HEK293 (cell line): ENCODE results near the gene PPM1F.

Source experiments
- CTCF ChIA-PET: fragments of 350-600 bp; formaldehyde crosslinking; extraction: SDS; loops from one replicate; lab custom pipeline; 2021; ENCODE audit warnings: antibody characterized with exemption; lab: Yijun Ruan, JAX
- POLR2A ChIA-PET: fragments of 300-600 bp; formaldehyde crosslinking; extraction: SDS; loops from one replicate; lab custom pipeline; 2020; ENCODE audit warnings: antibody characterized with exemption, inconsistent platforms; lab: Yijun Ruan, JAX
- H3K27ac ChIP-seq: fragments of 200-500 bp; sonication (Bioruptor generic); 2 replicates; pipeline ENCODE4 v1.5.1; 2014; ENCODE audit warnings: low read depth, low read length, control low read depth, inconsistent platforms; ENCODE audit errors: extremely low read depth
- H3K36me3 ChIP-seq, 2 experiments: fragments of 200-500 bp in 1 of 2; sonication (Bioruptor generic) in 1 of 2; 1 replicate in 1 of 2; 2 replicates in 1 of 2; pipeline ENCODE4 v1.5.1; 2014 to 2017; ENCODE audit warnings: inconsistent platforms in 2 of 2, low read length in 2 of 2; ENCODE audit not compliant: control insufficient read depth in 2 of 2, insufficient read depth in 1 of 2
- H3K4me1 ChIP-seq: fragments of 200-500 bp; sonication (Bioruptor generic); 2 replicates; pipeline ENCODE4 v1.5.1; 2014; ENCODE audit warnings: mild to moderate bottlenecking, low read length, inconsistent platforms; ENCODE audit not compliant: control insufficient read depth, insufficient read depth
- H3K4me3 ChIP-seq: 2 replicates; pipeline ENCODE4 v1.5.1; 2011; ENCODE audit warnings: low read depth, mild to moderate bottlenecking, control low read depth, low read length, moderate library complexity
- H3K9me3 ChIP-seq: fragments of 200-500 bp; sonication (Bioruptor generic); 2 replicates; pipeline ENCODE4 v1.5.1; 2014; ENCODE audit warnings: low read depth, low read length, inconsistent platforms; ENCODE audit not compliant: control insufficient read depth, insufficient read depth
- GLI4 ChIP-seq: fragments of 450-650 bp; formaldehyde crosslinking; IDR thresholded peaks from 2 replicates; pipeline ENCODE4 v1.5.1; 2016; ENCODE audit warnings: missing biosample characterization, missing genetic modification characterization
- HIC1 ChIP-seq: fragments of 450-650 bp; formaldehyde crosslinking; IDR thresholded peaks from 2 replicates; pipeline ENCODE4 v1.5.1; 2016; ENCODE audit warnings: missing biosample characterization, missing genetic modification characterization
- PATZ1 ChIP-seq: fragments of 450-650 bp; formaldehyde crosslinking; IDR thresholded peaks from 2 replicates; pipeline ENCODE4 v1.5.1; 2016; ENCODE audit warnings: missing biosample characterization, missing genetic modification characterization
- SALL2 ChIP-seq: fragments of 450-650 bp; formaldehyde crosslinking; IDR thresholded peaks from 2 replicates; pipeline ENCODE4 v1.5.0; 2017; ENCODE audit warnings: missing biosample characterization, mild to moderate bottlenecking, missing genetic modification characterization, borderline replicate concordance
- YY1 ChIP-seq: fragments of 450-650 bp; formaldehyde crosslinking; IDR thresholded peaks from 2 replicates; pipeline ENCODE4 v1.5.1; 2018; ENCODE audit warnings: missing biosample characterization, missing genetic modification characterization
- ZNF114 ChIP-seq: fragments of 450-650 bp; formaldehyde crosslinking; IDR thresholded peaks from 2 replicates; pipeline ENCODE4 v1.5.0; 2017; ENCODE audit warnings: missing biosample characterization, missing genetic modification characterization
- ZNF174 ChIP-seq: fragments of 450-650 bp; formaldehyde crosslinking; IDR thresholded peaks from 2 replicates; pipeline ENCODE4 v1.5.0; 2017; ENCODE audit warnings: missing biosample characterization, mild to moderate bottlenecking, missing genetic modification characterization
- ZNF214 ChIP-seq: fragments of 450-650 bp; formaldehyde crosslinking; IDR thresholded peaks from 2 replicates; pipeline ENCODE4 v1.5.1; 2017; ENCODE audit warnings: missing biosample characterization, mild to moderate bottlenecking, missing genetic modification characterization, borderline replicate concordance
- ZNF558 ChIP-seq: fragments of 450-650 bp; formaldehyde crosslinking; IDR thresholded peaks from 2 replicates; pipeline ENCODE4 v1.5.1; 2016; ENCODE audit warnings: missing biosample characterization, missing genetic modification characterization
- ZNF580 ChIP-seq: fragments of 450-650 bp; formaldehyde crosslinking; IDR thresholded peaks from 2 replicates; pipeline ENCODE4 v1.5.1; 2016; ENCODE audit warnings: missing biosample characterization, missing genetic modification characterization
- ZNF785 ChIP-seq: fragments of 450-650 bp; formaldehyde crosslinking; IDR thresholded peaks from 2 replicates; pipeline ENCODE4 v1.5.1; 2016; ENCODE audit warnings: missing biosample characterization, missing genetic modification characterization
- ZSCAN18 ChIP-seq: fragments of 450-650 bp; formaldehyde crosslinking; IDR thresholded peaks from 2 replicates; pipeline ENCODE4 v1.5.1; 2016; ENCODE audit warnings: missing biosample characterization, missing genetic modification characterization
- ZSCAN30 ChIP-seq: fragments of 450-650 bp; IDR thresholded peaks from 2 replicates; pipeline ENCODE4 v1.5.1; 2018; ENCODE audit warnings: missing biosample characterization, mild to moderate bottlenecking, missing genetic modification characterization, moderate library complexity
- ZSCAN5A ChIP-seq: fragments of 450-650 bp; formaldehyde crosslinking; IDR thresholded peaks from 2 replicates; pipeline ENCODE4 v1.5.1; 2016; ENCODE audit warnings: missing biosample characterization, missing genetic modification characterization
- TF ChIP-seq, protein P1 (sequence below): fragments of 450-650 bp; formaldehyde crosslinking; IDR thresholded peaks from 2 replicates; pipeline ENCODE4 v1.5.1; 2016; ENCODE audit warnings: missing biosample characterization, missing genetic modification characterization, borderline replicate concordance
- TF ChIP-seq, protein P2 (sequence below): fragments of 450-650 bp; formaldehyde crosslinking; IDR thresholded peaks from 2 replicates; pipeline ENCODE4 v1.5.1; 2016; ENCODE audit warnings: missing biosample characterization, missing genetic modification characterization

The PPM1F gene

GRCh38 chr22:21903283-21903682 is 49.4 kb downstream of the PPM1F start:
- no peaks in the 10 kb centered on the region for H3K36me3 ChIP-seq
- CTCF ChIA-PET, result interaction anchor here (0.7 kb wide), 2 partner anchors 35 to 245 kb away, joined by 3 read pairs; no protein-coding TSS in a partner anchor
- H3K9me3 ChIP-seq, result no peaks in the 10 kb centered on the region
- no peaks in the 10 kb centered on the region for H3K4me1 ChIP-seq
- POLR2A ChIA-PET, result no interaction called here
- H3K4me3 ChIP-seq, result no peak overlapping the region
- H3K27ac ChIP-seq, result no peak overlapping the region
- TF ChIP-seq, protein P1, sequence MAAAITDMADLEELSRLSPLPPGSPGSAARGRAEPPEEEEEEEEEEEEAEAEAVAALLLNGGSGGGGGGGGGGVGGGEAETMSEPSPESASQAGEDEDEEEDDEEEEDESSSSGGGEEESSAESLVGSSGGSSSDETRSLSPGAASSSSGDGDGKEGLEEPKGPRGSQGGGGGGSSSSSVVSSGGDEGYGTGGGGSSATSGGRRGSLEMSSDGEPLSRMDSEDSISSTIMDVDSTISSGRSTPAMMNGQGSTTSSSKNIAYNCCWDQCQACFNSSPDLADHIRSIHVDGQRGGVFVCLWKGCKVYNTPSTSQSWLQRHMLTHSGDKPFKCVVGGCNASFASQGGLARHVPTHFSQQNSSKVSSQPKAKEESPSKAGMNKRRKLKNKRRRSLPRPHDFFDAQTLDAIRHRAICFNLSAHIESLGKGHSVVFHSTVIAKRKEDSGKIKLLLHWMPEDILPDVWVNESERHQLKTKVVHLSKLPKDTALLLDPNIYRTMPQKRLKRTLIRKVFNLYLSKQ (tag by site-specific recombination), result no peak
- TF ChIP-seq ZNF114 (tag by site-specific recombination) (no peak), PATZ1 (tag by site-specific recombination) (no peak), SALL2 (no peak), ZNF174 (tag by site-specific recombination) (no peak), ZNF214 (tag by site-specific recombination) (no peak), ZSCAN18 (no peak), ZNF580 (no peak), GLI4 (tag by site-specific recombination) (no peak), ZSCAN5A (no peak), ZSCAN30 (tag by site-specific recombination) (no peak), YY1 (tag by site-specific recombination) (no peak), ZNF558 (tag by site-specific recombination) (no peak), HIC1 (tag by site-specific recombination) (no peak), ZNF785 (tag by site-specific recombination) (no peak)
- TF ChIP-seq, protein P2, sequence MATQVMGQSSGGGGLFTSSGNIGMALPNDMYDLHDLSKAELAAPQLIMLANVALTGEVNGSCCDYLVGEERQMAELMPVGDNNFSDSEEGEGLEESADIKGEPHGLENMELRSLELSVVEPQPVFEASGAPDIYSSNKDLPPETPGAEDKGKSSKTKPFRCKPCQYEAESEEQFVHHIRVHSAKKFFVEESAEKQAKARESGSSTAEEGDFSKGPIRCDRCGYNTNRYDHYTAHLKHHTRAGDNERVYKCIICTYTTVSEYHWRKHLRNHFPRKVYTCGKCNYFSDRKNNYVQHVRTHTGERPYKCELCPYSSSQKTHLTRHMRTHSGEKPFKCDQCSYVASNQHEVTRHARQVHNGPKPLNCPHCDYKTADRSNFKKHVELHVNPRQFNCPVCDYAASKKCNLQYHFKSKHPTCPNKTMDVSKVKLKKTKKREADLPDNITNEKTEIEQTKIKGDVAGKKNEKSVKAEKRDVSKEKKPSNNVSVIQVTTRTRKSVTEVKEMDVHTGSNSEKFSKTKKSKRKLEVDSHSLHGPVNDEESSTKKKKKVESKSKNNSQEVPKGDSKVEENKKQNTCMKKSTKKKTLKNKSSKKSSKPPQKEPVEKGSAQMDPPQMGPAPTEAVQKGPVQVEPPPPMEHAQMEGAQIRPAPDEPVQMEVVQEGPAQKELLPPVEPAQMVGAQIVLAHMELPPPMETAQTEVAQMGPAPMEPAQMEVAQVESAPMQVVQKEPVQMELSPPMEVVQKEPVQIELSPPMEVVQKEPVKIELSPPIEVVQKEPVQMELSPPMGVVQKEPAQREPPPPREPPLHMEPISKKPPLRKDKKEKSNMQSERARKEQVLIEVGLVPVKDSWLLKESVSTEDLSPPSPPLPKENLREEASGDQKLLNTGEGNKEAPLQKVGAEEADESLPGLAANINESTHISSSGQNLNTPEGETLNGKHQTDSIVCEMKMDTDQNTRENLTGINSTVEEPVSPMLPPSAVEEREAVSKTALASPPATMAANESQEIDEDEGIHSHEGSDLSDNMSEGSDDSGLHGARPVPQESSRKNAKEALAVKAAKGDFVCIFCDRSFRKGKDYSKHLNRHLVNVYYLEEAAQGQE, result no peak
